ENCODE measurements around the gene PCDHGC5.

PCDHGC5 gene

DNA sequence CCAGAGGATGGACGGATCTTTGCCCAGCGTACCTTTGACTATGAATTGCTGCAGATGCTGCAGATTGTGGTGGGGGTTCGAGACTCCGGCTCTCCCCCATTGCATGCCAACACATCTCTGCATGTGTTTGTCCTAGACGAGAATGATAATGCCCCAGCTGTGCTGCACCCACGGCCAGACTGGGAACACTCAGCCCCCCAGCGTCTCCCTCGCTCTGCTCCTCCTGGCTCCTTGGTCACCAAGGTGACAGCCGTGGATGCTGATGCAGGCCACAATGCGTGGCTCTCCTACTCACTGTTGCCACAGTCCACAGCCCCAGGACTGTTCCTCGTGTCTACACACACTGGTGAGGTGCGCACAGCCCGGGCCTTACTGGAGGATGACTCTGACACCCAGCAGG is 1.9 kb downstream of the PCDHGC5 start:
- no peak for DNase-seq (ENCODE audit: low read depth)

DNA sequence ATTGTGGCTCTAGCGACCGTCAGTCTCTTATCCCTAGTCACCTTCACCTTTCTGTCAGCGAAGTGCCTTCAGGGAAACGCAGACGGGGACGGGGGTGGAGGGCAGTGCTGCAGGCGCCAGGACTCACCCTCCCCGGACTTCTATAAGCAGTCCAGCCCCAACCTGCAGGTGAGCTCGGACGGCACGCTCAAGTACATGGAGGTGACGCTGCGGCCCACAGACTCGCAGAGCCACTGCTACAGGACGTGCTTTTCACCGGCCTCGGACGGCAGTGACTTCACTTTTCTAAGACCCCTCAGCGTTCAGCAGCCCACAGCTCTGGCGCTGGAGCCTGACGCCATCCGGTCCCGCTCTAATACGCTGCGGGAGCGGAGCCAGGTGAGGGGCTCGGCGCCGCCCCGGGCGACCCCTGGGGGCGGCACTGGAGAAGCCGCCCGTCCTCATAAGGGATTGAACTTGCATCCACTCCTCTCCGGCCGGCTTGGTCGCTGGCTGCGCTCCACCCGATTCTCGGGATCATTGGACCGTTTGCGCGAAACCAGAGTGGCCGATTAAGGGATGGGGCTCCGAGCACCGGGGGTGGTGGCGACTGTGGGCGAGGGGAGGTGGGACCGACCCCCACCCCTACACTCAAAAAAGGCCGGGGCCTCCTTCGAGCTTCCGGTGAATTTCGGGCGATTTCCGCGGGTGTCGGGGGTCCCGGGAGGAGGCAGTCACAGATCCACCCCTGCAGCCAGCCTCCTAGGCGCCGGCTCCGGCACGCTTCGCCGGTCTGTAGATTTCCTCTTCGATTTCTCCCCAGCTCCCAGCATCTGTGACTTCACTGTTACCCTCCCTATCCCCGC is 2.7 kb downstream of the PCDHGC5 start:
- DNase-seq (ENCODE audit: low read depth): no peak

DNA sequence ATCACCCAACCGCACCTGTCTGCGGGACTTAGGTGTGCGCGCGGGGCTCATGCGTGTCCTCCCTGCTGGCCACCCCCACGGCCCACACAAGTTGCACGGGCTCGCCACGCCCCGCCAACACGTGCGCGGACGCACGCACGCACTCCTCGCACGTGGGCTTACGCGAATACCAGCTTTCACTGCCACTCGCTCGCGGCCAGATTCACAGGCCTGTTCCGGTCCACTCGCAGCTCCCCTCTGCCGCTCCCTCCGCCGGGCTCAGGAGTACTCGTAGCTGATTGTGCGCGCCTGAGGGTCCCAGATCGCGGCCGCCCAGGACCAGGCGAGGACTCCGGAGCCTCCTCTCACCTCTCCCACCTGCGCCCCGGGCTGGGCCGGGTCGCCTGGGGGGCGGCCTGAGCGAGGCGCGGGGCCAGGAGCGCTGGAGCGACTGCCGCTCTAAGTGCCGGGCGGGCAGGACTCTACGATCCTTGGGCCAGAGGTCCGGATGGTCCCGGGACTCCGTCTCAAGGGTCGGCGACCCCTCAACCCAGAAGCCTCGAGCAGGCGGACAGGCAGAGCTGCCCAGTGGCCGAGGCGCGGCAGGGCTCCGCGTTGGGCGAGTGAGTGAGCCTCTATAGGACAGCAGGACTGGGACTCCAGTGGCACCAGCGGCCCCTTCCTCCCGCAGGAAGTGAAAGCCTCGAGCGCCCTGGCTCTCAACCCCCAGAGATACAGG is 3.4 kb downstream of the PCDHGC5 start:
- no peak for DNase-seq (ENCODE audit: low read depth)

DNA sequence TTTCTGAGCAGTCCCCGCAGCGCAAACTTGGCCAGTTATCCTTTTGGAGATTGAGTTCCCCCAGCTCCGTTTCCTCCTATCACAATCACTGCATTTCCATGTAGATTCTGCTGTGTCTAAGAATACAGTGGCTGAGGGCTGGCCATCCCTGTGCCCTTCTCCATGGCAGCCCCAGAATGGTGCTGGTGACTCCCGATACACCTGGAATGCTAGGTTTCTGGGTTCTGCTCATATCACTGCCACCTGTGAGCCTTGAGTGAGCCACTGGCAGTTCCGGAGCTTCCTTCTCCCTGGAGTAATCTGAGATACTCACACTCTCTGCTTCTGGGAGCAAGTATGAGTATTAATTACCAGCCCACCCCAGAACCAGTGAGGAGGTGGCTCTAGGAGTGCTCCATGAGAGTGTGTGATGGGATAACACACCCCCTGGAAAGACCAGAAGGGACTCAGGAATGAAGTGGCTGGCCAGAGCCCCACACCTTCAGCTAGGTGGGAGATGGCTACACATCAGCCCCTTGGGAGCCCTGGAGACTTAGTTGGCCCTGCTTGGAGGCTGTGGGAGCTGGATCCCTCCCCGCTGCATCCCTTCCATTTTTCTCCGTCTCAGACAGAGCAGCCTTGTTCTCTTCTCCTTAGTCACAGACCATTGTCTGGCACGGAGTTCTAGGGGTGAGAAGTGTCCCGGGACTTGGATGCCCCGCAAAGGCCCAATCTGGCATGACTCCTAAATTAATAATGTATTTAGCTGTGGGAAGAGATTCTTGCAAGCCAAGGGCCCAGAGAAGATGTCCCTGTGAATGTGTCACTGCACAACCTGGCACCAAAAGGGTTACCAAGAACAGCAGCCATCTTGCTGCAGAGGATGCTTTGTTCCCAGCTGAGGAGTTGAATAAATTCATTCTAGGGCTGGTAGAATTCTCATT is 4.9 kb downstream of the PCDHGC5 start:
- no peak for DNase-seq (ENCODE audit: low read depth)

DNA sequence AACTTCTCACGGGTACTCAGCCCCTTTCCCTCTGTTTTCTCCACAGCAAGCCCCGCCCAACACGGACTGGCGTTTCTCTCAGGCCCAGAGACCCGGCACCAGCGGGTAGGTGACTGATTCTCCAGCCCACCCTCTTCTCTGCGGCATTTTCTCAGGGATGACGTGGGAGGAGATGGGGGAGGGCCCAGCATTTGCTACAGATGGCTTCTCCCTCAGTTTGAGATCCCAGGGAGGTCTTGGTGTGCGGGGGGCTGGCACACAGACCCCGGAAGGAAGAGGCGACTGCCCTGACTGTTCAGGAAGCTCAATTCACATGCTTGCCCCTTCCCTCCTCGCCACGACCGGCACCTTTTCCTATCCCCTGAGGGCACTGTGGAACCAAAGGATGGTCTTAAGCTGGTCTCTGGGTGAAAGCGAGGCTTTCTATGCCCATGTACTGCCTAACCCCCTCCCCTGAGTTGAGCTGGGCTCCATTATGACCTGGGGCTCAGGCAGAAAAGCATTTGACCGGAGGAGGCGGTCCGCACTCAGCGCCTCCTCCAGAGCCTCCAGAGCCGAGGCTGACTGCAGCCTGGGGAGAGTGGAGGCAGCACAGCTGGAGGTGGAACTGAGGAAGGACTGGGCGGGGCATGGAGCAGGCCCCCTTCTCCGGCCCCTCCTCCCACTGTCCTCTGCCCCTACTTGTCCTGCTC is 6.0 kb downstream of the PCDHGC5 start:
- no peak for DNase-seq (ENCODE audit: low read depth)

DNA sequence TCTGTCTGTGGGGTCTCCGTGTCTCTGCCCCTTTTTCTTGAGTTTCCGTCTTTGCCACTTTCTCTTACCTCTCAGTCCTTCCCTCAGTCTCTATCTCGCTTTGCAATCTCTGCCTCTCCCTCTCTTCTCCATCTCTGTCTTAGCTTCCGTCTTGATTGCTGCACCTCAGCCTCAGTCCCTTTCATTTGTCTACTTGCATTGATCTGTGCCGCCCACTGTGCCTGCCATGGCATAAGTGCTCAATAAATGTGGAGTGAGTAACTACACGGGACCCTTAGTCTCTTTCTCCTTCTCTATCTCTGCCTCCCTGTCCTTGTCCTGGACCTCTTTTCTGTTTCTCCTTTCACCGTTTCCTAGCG is 6.6 kb downstream of the PCDHGC5 start:
- no peak for DNase-seq (ENCODE audit: low read depth)

DNA sequence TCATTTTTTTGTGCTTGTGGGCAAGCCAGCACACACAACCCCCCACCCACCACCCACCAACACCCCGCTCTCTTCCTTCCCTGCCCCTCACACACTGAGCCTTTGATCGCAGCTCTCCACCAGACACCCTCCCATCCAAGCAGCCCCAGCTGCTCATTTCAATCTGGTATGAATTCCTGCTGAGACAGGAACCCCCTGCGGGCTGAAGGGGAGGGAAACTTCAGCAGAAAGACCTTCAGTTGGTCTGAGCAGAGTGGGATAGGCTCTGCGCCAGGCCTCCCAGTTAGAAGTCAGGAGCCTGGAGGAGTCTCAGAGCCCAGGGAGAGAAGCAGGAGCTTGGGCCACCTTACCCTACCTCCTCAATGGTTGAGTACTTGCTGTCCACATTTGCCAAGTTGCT is 7.2 kb downstream of the PCDHGC5 start:
- DNase-seq (ENCODE audit: low read depth): no peak

DNA sequence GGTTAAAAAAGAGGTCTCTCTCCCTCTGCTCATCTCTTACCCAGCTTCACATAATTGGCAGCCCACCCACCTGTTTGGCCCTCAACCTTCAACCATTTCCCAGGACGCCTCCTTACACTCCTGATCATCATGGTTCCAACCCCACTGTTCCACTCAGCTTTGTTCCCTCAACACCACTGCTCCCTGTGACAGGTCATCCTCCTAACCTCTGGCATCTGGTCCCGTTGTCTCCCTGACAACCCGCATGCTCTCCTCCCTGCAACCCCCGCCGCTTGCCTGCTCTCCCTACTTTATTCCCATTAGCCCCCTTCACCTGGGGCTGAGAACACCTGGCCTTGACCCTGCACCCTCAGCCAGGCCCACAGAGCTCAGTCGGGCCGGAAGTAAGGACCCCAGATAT is 12.9 kb downstream of the PCDHGC5 start:
- DNase-seq (ENCODE audit: low read depth): no peak

DNA sequence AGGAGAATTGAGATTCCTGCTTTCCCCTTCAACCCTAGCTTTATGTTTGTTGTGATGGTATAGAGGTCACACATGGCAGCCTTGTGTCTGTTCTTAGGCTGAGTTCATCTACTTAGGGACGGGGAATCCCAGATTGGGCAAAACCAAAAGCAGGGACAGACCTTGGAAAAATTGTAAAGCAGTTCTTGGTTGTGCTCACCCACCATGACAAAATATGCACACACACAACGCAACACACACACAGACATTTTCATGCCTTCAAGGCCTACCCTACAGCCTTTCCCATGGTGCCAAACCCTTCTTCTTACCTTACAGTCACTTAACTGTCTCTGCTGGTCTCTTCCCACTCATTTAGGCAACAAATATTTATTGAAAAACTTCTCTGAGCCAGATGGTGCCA is 14.8 kb downstream of the PCDHGC5 start:
- no peak for DNase-seq (ENCODE audit: low read depth)

DNA sequence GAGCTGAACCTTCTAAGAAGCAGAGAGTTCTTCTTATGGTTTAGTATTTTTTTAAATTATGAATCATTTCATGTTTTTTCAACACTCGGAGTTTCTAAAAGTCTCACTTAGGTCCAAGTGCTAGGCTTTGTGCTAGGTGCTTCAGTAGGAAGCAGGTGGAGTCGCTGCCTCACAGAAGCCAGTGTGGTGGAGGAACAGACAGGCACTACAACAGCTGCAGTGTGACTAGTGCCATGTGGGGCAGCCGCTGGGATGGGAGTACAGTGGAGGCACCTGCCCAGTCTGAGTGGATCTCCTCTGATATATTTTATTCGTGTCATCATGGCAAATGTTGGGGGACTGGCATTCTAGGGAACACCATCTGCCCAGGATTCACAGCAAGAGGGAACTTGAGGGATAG is 15.3 kb downstream of the PCDHGC5 start:
- DNase-seq (ENCODE audit: low read depth): no peak

DNA sequence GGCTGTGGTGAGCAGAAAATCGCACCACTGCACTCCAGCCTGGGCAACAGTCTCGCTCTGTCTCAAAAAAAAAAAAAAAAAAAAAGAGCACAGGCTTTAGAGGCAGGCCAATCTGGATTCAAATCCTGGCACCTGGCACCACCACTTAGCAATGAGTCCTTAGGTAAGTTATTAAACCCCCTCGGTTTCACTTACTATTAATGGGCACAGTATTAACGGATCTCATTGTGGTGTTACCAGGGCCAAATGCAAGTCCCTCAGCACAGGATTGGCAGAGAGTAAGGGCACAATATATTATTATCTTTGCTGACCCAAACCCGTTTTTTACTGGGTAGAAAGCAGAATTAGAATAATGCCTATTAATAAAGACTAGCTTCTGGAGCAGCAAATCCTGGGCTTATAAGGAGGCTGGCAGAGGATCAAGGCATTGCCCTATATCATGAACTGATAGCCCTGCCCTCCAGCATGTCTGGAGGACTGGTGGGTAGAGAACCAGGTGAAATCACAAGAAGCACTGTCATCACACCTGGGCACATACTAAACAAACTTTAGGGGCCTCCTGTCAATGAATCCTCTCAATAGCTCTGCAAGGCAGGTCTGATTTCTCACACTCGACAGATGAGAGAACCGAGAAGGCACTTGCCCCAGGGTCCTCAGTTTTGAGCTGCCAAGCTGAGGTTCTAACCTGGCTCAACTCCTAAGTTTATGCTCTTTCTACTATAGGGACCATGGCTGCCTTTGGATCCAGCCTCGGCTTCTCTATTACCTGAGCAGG is 17.7 kb downstream of the PCDHGC5 start:
- DNase-seq (ENCODE audit: low read depth): no peak

DNA sequence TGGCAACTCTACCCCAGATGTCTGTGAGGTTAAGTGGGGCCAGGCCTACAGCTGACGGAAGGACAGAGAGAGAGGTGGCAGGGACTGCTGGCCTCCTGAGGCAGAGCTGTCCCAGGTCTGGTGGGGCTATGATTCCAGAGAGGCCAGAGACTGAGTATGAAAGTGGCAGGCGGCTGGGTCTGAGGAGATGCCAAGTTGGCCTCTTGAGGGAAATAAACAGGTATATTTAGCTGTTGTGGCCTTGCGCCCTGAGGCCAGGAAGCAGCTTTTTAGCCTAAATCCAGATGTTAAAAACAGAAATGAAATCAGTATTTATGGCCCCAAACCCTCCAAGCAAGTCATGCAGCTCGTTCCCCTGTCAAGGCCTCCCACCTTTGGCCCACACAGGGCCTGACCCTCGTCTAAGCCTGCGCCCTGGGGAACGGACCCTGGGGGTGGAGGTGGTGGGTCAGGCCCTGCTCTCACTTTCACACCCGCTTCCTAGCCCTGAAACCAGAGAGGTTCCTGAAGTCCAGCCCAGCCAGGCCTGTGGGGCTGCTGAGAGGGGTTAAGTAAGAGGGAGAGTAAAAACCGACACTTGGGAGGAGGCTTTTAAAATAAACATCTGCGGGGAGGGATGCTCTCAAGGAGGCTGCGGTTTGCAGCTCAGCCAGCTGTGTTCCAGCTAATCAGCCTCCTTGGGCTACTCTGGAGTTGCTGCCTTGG is 18.7 kb downstream of the PCDHGC5 start:
- no peak for DNase-seq (ENCODE audit: low read depth)

DNA sequence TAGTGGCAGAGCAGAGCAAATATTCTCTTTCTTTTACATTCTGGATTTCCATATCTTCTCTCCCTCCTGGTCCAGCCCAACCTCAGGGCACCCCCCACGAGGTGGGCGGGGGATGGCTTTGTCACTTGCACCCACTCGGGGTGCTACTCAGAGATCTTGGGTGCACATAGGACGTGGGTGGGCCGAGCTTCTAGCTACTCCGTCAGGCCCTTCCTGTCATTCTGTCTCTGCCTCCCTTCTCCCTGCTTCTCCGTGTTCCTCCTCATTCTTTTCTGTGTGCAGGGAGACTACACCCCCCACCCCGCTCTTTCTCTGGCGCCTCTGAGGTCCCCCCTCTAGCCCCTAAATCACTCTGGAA is 19.5 kb downstream of the PCDHGC5 start:
- DNase-seq (ENCODE audit: low read depth): no peak

DNA sequence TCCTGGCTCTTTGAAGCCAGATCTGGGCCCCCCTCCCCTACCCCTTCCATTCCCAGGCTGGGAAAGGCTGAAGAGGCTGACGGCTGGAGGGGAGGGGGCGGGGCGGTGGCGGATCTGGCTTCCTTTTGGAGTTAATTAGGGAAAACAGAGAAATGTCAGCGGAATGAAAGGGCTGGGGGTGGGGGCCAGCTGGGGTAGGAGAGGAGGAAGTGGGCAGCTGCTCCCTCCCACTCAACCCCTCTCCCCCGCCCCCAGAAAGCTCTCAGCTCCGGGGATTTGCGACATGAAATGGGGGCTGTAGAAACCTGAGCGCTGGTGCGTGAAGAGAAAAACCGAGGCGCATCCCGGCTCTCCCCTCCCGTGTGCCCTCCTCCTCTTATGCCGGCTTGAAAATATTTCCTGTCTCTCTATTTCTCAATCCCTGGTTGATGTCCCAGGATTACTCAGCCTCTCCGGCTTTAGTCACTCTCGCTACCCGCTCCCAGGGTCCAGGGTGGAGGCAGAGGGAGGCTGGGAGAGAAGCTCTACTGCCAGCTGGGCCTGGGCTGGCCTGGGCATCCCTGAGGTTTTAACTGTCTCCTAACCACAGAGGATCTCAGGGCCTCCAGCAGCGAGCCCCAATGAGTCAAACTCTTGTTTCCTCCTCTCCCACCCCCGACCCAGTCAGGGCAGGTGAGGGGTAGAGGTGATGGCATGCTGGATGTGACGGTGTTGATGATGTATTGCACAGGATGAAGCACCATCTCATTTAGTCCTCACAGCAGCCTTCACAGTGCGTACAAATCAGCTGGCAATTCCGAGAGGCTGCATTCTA is 20.1 kb downstream of the PCDHGC5 start:
- DNase-seq (ENCODE audit: low read depth): no peak

DNA sequence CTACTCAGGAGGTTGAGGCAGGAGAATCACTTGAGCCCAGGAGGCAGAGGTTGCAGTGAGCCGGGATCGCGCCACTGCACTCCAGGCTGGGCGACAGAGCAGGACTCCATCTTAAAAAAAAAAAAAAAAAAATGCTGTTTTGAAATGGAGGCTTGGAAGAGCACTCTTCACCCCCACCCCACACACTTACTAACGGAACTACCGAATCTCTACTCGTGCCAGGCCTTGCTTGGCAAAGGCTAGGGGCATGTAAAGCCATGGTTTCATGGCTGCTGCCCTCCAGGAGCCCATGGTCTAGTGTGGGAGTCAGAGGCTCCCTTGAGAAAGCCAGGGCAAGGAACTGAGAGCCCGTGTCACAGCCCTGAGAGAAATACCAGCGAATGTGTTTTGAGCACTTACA is 21.3 kb downstream of the PCDHGC5 start:
- DNase-seq (ENCODE audit: low read depth): no peak

DNA sequence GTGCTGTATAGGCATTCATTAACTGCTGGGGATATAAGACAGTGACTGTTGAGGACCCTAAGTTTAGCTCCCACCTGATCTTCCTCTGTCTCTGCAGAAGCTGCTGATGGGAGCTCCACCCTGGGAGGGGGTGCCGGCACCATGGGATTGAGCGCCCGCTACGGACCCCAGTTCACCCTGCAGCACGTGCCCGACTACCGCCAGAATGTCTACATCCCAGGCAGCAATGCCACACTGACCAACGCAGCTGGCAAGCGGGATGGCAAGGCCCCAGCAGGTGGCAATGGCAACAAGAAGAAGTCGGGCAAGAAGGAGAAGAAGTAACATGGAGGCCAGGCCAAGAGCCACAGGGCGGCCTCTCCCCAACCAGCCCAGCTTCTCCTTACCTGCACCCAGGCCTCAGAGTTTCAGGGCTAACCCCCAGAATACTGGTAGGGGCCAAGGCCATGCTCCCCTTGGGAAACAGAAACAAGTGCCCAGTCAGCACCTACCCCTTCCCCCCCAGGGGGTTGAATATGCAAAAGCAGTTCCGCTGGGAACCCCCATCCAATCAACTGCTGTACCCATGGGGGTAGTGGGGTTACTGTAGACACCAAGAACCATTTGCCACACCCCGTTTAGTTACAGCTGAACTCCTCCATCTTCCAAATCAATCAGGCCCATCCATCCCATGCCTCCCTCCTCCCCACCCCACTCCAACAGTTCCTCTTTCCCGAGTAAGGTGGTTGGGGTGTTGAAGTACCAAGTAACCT is 22.1 kb downstream of the PCDHGC5 start:
- DNase-seq (ENCODE audit: low read depth): no peak

DNA sequence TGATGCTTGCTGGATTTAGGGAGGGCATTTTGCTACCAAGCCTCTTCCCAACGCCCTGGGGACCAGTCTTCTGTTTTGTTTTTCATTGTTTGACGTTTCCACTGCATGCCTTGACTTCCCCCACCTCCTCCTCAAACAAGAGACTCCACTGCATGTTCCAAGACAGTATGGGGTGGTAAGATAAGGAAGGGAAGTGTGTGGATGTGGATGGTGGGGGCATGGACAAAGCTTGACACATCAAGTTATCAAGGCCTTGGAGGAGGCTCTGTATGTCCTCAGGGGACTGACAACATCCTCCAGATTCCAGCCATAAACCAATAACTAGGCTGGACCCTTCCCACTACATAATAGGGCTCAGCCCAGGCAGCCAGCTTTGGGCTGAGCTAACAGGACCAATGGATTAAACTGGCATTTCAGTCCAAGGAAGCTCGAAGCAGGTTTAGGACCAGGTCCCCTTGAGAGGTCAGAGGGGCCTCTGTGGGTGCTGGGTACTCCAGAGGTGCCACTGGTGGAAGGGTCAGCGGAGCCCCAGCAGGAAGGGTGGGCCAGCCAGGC is 23.0 kb downstream of the PCDHGC5 start:
- no peak for DNase-seq (ENCODE audit: low read depth)

DNA sequence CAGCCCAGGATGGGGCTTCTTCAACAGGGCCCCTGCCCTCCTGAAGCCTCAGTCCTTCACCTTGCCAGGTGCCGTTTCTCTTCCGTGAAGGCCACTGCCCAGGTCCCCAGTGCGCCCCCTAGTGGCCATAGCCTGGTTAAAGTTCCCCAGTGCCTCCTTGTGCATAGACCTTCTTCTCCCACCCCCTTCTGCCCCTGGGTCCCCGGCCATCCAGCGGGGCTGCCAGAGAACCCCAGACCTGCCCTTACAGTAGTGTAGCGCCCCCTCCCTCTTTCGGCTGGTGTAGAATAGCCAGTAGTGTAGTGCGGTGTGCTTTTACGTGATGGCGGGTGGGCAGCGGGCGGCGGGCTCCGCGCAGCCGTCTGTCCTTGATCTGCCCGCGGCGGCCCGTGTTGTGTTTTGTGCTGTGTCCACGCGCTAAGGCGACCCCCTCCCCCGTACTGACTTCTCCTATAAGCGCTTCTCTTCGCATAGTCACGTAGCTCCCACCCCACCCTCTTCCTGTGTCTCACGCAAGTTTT is 23.6 kb downstream of the PCDHGC5 start:
- DNase-seq (ENCODE audit: low read depth): peak; percentile 70

Measured in activated T-helper 1 cell treated with Interleukin-2 at 50 U/mL for 16 hours (primary cell).